GM18909 (cell line): ENCODE data around the gene KIRREL1.

Experiments
- ATAC-seq: cut with Tn5 transposase; IDR thresholded peaks from one replicate; pipeline ENCODE4 v1.9.1; 2021; ENCODE audit warnings: mild to moderate bottlenecking; ENCODE audit not compliant: unreplicated experiment, poor library complexity

KIRREL1 gene

DNA sequence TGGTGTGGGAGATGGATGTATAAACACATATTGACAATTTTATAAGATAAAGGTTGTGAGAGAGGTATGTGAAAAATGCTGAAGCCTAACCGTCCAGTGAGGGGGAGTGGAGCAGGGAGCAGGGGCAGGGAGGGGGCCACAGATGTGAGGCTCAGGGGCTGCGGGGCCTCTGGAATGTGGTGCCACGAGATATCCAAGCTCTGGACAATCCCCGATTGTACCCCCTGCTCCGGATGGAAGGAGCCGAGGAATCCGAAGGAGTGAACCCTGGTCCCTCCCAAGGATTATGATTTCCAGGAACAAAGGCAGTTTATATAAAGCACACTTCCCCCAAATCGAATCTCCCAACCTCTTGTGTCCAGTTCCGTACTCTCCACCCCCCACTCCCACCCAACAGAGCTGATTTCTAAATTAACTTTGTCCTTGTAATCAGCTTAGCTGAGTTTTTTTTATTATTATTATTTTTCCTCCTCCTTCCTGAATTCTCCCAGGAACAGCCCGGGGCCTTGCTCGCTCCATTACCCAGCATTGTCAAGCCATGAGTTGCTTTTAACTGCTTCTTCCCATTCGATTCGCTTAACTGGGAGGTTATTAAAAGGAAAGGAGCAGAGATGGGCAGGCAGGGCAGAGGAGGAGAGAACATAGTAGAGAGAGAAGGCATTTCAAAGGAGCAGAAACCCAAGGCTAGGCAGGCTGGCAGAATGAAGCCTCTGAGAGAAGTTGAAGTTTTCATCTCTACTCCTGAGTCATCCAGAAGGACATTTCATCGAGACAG, 9.4 kb downstream of the KIRREL1 start:
- ATAC-seq = no peak

GRCh38 chr1:158003406-158003800, 10.0 kb downstream of the KIRREL1 start:
- no peak for ATAC-seq

DNA sequence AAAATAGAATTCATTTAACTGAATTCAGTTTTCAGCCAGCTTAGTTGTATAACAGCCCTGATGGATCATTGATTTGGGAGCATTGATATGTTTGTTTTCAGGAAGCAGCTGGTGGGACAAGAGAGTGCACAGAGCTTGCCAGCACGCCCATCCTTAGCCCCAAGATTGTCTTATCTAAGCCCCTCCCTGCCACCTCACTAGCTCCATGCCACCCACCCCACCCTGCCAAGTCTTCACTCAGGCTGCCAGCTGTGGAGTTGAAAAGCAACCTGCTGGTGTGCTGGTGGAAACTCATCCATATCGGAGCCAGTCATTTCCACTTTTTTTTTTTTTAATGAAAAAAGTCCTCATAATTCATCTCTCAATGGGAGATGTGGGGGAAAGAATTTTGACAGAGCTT, 11.8 kb downstream of the KIRREL1 start:
- no peak for ATAC-seq

- no peak for ATAC-seq
Observed at GRCh38 chr1:158007180-158007579, 13.7 kb downstream of the KIRREL1 start.

DNA sequence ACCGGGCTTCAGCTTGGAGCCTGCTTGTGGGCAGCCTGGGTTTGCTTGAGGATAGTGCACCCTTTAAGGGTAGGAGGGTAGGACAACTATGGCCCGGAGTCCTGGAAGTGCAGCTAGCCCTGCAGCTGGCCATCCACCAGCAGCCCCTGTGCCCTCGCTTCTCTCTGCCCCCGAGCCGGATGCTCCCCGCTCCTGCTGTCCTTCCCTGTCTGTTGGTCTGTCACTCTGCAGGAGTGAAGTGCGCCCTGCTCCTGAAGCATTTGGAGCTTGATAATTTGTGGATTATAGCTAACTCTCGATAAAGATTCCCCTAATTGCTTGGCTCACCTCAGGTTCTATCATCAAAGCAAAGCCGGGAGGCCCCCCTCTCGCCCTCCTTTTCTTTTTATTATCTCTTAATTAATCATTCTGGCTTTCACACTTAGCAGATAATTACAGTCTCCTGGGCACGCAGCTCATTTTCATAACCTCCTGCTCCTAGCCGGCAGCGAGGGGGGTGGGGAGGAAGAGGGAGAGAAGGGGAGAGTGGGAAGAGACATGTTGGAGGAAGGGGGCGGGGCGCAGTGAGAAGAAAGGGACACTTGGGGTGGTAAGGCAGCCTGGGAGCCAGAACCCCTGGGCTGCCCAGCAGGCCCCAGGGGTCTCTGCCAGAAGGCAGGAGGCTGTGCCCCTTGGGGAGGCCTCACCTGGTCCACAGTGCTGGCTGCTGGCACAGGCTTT, 14.4 kb downstream of the KIRREL1 start:
- no peak for ATAC-seq

GRCh38 chr1:158008630-158009029, 15.2 kb downstream of the KIRREL1 start:
- no peak for ATAC-seq

DNA sequence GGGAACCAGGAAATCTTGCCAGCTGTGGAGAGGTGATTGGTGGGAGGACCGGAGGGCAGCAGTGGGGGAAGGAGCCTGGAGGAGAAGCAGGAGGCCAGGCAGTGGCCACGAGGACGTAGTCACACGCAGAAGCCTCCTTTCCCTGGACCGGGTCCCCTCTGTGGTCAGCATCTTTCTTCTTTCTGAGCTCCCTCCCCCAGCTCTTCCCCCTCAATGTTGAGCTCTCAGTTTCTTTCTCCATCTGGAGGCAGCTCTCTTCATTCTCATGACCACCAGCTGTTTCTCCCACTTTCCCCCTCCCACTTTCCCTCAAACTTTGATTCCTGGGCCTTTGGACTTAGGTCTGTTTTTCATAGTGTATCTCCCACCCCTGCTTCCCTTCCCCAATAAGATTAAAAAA, 18.3 kb downstream of the KIRREL1 start:
- ATAC-seq = no peak

DNA sequence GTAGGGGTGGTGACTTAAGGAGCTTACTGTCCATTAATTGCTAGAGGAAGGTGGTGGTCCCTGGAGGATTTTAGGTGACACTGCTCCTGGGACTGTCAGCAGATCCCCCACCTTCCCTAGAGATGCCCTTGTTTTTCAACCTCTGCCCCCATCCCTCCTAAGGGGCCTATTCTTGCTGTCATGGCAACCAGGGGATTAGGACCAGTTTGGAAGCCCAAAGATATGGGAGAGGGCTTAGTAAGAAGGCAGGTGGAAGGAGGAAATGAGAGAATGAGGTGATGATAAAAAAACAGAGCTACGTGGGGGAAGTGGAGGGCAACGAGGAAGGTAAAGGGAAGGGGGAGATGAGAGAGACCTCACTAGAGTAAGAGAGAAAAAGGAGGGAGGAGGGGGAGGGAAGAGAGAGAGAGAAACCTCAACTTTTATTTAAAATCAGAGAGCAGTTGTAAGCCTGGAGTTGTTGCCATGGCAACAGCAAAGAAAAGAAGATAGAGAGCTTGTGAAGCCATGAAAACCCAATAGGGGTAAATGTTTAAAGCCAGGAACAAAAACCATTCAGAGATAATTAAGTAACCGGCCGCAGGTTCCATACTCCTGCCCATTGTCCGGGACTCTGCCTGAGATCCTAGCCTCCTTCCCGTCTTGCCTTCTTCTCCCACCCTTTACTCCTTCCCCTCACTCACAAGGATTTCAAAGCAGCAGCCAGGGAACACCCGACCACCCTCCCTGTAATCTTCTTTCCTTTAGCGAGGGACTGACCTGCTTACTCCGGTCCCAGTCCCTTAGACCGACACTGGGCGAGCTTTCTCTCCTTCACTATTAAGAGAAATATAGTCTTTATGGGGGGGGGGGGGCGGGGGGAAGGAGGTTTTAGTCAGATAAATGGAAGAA, 20.6 kb downstream of the KIRREL1 start:
- ATAC-seq = no peak

GRCh38 chr1:158014731-158015320, 21.4 kb downstream of the KIRREL1 start:
- ATAC-seq = no peak

- no peak for ATAC-seq
Observed at GRCh38 chr1:158016651-158017335, 23.3 kb downstream of the KIRREL1 start.

GRCh38 chr1:158017800-158018595, 24.6 kb downstream of the KIRREL1 start:
- ATAC-seq = no peak

GRCh38 chr1:158019171-158019868, 25.9 kb downstream of the KIRREL1 start:
- no peak for ATAC-seq

DNA sequence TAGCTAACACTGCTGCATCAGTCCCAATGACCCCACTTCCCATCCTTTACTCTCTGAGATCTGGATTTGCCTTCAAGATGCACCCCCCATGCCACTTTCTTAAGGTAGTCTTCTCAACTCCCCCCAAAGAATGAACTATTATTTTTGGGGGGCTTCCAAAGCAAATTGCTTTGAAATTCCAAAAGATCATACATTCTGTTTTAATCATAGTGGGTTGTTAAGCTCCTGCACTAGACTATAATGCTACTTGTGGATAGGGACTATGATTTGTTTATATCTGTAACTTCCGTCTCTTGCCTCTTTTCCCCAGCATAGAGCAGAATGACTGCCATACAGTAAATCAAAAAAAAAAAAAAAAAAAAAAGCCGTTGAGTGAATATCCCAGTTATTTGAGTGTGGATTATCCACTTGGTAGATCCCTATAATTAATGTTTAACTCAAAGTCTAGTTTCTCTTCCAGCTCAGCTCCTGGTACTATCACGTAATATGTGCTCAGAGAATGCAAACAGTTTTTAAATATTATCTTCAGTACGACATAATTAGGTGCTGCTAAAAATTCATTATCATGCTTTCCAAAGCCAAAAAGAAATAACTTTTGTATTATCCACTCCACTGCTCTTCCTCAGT, 26.9 kb downstream of the KIRREL1 start:
- no peak for ATAC-seq

DNA sequence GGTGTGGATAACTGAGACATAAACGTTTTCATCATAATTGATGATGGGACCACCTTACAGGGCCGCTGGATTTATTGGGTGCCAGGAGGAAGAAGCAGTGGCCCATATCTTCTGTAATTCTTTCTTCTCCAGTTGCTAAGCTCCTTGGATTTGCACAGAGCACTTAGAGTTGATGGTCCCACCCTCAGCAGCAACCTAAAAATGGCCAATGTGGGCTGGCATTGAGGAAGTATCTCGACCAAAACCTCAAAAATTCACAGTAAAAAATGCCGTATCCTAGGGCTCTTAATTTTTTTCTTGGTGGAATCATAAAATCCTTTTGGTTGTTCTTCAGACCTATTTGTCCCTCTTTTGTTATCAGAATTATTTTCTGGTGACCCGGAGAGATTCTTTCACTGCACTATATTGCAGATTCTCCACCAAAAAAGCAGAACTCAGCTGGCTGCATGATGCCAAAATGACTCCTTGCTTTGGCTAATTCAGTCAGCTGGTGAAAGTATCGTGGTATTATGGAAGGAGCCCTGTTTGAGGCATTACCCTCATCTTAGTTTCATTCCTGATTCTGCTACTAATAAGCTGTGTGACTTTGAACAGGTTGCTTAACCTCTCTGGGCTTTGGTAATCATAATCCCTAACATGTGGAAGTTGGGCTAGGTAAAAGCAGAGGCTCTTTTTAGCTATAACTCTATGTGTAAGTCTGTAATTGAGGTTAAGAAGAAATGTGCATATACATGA, 27.6 kb downstream of the KIRREL1 start:
- ATAC-seq = no peak

- no peak for ATAC-seq
Observed at GRCh38 chr1:158021721-158022120, 28.3 kb downstream of the KIRREL1 start.

DNA sequence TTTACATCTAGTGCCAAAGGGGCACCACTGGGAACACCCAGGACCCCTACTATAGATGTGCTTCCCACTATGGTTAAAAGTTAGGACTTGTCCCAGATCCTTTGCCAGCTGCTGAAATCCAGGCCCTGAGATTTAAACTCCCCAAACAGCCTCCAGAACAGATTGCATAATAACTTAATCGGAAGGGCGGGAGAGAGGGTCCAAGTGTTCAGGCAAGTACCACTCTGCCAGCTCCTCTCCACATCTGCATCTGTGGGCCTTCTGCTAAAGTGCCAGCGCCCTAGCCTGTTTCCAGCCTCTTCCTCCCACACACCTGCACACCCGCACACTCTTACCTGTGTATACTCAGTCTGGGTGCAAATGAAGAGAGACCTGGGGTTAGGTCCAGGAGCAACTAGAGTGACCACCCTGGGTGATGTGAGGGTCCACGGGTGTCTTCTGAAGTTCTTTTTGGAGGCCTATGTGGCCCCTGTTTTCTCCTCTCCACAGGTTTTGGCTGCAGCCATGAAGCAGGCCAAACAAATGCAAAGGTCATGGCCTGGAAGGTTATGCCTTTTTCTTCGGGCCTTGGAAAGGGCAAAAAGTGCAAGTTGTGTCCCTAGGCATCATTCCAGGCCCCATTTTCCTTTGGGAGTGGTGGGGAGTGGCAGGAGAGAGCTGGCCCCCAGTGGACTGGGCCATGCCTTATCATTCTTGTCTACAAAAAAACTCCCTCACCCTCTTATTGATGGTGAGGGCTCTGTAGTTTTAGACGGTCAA, 29.3 kb downstream of the KIRREL1 start:
- no peak for ATAC-seq

DNA sequence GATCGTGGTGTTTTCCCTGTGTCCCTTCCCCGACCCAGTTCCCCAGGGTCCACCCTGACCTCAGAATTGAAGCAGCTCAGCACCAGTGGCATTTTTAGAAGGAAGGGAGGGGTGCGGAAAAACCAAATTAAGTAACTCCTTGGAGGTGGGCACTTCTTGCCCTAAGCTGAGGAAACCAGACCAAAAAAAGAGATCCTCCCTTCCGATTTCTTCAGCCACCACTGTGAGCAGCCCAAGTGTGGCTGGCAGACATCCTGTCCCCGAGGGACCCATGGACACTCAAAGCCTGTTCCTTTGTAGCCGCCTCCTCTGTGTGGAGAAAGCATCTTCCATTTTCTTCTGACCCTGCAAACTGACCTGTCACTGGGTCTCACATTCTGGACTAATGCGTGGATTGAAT, 31.3 kb downstream of the KIRREL1 start:
- ATAC-seq = no peak
